Retina (tissue), 1 donor: ENCODE results near the gene HMGCS2.

Experiments
- DNase-seq: peaks from one replicate; pipeline ENCODE4 v3.0.0-alpha.2; 2016

Gene HMGCS2

GRCh38 chr1:119752592-119752991, 16.1 kb downstream of the HMGCS2 start:
- DNase-seq = no peak

- no peak for DNase-seq
These were observed 20.7 kb downstream of the HMGCS2 start for GRCh38 chr1:119748040-119748439.

GRCh38 chr1:119747451-119747850, 21.3 kb downstream of the HMGCS2 start:
- DNase-seq = no peak

- DNase-seq = no peak
These were observed 23.7 kb downstream of the HMGCS2 start for GRCh38 chr1:119745034-119745433.

GRCh38 chr1:119744598-119744942, 24.1 kb downstream of the HMGCS2 start:
- DNase-seq = no peak

GRCh38 chr1:119743776-119744597, 24.7 kb downstream of the HMGCS2 start:
- DNase-seq = peak; percentile 72

GRCh38 chr1:119743308-119743707, 25.4 kb downstream of the HMGCS2 start:
- DNase-seq = no peak

- no peak for DNase-seq
These were observed 26.0 kb downstream of the HMGCS2 start for GRCh38 chr1:119742677-119743076.

- no peak for DNase-seq
These were observed 26.5 kb downstream of the HMGCS2 start for GRCh38 chr1:119742202-119742601.

- DNase-seq = no peak
These were observed 27.6 kb downstream of the HMGCS2 start for GRCh38 chr1:119740896-119741780.

GRCh38 chr1:119740261-119740660, 28.4 kb downstream of the HMGCS2 start:
- DNase-seq = no peak

GRCh38 chr1:119739150-119739549, 29.6 kb downstream of the HMGCS2 start:
- DNase-seq = no peak

GRCh38 chr1:119738100-119738720, 30.5 kb downstream of the HMGCS2 start:
- DNase-seq = no peak

- no peak for DNase-seq
These were observed 31.5 kb downstream of the HMGCS2 start for GRCh38 chr1:119737040-119737682.

- no peak for DNase-seq
These were observed 32.1 kb downstream of the HMGCS2 start for GRCh38 chr1:119736649-119737039.

GRCh38 chr1:119735217-119735616, 33.5 kb downstream of the HMGCS2 start:
- DNase-seq = no peak

GRCh38 chr1:119733754-119734153, 35.0 kb downstream of the HMGCS2 start:
- DNase-seq = no peak

GRCh38 chr1:119732465-119733168, 36.1 kb downstream of the HMGCS2 start:
- DNase-seq = no peak

- DNase-seq = no peak
These were observed 36.8 kb downstream of the HMGCS2 start for GRCh38 chr1:119731741-119732430.

- no peak for DNase-seq
These were observed 37.6 kb downstream of the HMGCS2 start for GRCh38 chr1:119731060-119731459.

- no peak for DNase-seq
These were observed 39.7 kb downstream of the HMGCS2 start for GRCh38 chr1:119729044-119729443.

GRCh38 chr1:119727991-119728390, 40.7 kb downstream of the HMGCS2 start:
- DNase-seq = no peak
